ENCODE data around the gene DSE. TPM values are rescaled to one million over a fixed set of nuclear protein-coding genes. Genes with fewer than 3 reads are reported as not detected.

DSE gene
- 108 and 119 TPM in 2 replicates for total RNA-seq

DNA sequence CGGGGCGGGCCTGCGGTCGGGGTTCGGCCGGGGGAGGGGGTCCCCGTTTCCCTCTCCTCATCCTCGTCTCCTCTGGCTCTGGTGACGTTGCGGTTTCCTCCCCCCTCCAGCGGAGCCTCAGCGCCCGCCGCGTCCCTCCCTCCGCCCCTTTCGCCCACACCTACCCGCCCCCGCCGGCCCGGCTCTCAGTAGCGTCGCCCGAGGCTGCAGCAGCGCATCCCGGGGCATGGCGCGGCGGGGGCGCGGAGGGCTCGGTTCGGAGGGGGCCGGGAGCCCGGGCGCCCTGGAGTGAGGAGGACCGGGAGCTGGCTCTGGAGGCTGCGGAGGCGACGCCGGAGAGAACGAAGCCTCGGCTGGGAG is at the start of gene DSE:
Gene DSE (plus strand): TSS at position 188 of the 360 bp plus-strand sequence. CDS start 28,304 bp downstream, outside the sequence.

DNA sequence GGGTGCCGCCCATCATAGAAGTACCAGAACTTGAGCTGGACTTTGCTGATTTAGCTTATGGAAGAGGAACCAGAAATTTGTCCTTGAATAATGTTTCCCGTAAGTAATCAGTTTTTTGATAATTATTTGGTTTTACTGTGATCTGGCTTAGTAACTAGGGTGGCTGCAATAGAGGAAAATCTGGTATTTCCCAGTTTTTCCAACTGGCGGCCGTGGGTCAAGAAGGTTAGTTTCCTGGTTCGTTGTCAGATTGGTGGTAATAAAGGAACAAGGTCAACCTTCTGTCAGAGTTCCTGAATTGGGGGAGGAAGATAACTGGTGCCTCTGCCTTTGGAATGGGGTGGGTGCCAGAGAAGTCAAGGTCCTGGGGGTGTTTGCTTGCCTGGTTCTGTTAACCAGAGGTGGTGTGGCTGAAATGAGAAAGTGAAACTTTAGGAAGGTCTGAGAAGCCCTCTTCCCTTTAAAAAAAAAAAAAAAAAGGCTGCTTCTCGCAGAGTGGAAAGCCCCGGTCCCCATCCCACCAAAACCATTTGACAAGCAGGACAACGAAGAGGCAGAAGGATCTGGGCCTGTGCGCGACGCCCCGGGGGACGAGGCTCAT is 90.7 kb downstream of the DSE start, which contains the start of gene CALHM6:
Gene CALHM6 (plus strand): TSS at position 45 of the 601 bp plus-strand sequence. CDS start 555 bp downstream, at position 600.

Other genes starting within 250 kb of the DSE start
- 106 TPM in 1 of 2 replicates, not detected in the other for gene COL10A1, start 244.8 kb upstream of the DSE start, total RNA-seq
- 6.8 and 20.3 TPM in 2 replicates for gene TSPYL4, start 116.9 kb upstream of the DSE start, total RNA-seq
- gene TSPYL1, start 91.0 kb upstream of the DSE start, total RNA-seq = 54.1 and 87.8 TPM in 2 replicates
- gene CALHM6, start 90.4 kb downstream of the DSE start, total RNA-seq = 0.29 and 0.44 TPM in 2 replicates
- 2.2 and 7.7 TPM in 2 replicates for gene CALHM5, start 140.7 kb downstream of the DSE start, total RNA-seq
- under 0.01 TPM in 1 of 2 replicates, not detected in the other for gene TRAPPC3L, start 174.7 kb downstream of the DSE start, total RNA-seq
- gene CALHM4, start 182.8 kb downstream of the DSE start, total RNA-seq = 0.14 TPM in 1 of 2 replicates, not detected in the other
- 26.9 and 30.6 TPM in 2 replicates for gene RWDD1, start 200.6 kb downstream of the DSE start, total RNA-seq
- 0.22 and 0.43 TPM in 2 replicates for gene RSPH4A, start 245.5 kb downstream of the DSE start, total RNA-seq

Measured in placental pericyte (primary cell).